Small intestine (tissue), 7 donors: ENCODE measurements around the gene POU2F3. TPM values are rescaled to one million over a fixed set of nuclear protein-coding genes. Genes with fewer than 3 reads are reported as not detected.
A peak's percentile ranks its signal among the peaks of the same experiment; 100 is the strongest.

Source experiments
- DNase-seq, 2 donors: peaks; one replicate each; pipeline versions ENCODE4 v3.0.0 to v3.0.0-alpha.2; 2013
- FAIRE-seq: peaks from 2 replicates; lab custom pipeline; 2012; peaks lifted over from hg19 to GRCh38; lab: Jason Lieb, UNC
- H3K27ac ChIP-seq, 3 donors: one replicate each; pipeline ENCODE4 v1.5.1; 2013; ENCODE audit warnings: low read length in 2 of 3, mild to moderate bottlenecking in 2 of 3, control low read depth in 1 of 3, inconsistent platforms in 1 of 3, low read depth in 1 of 3, moderate library complexity in 1 of 3
- H3K27me3 ChIP-seq, 3 donors: one replicate each; pipeline ENCODE4 v1.6.1; 2013; ENCODE audit warnings: low read length in 3 of 3, inconsistent platforms in 1 of 3; ENCODE audit not compliant: control insufficient read depth in 3 of 3, insufficient read depth in 3 of 3
- H3K36me3 ChIP-seq, 3 donors: one replicate each; pipeline ENCODE4 v1.6.1; 2013; ENCODE audit warnings: low read length in 3 of 3, inconsistent platforms in 1 of 3, low read depth in 1 of 3, mild to moderate bottlenecking in 1 of 3, moderate library complexity in 1 of 3; ENCODE audit not compliant: control insufficient read depth in 3 of 3, insufficient read depth in 2 of 3
- H3K4me1 ChIP-seq, 3 donors: one replicate each; pipeline ENCODE4 v1.6.1; 2013; ENCODE audit warnings: low read length in 2 of 3, inconsistent platforms in 1 of 3, low read depth in 1 of 3, mild to moderate bottlenecking in 1 of 3, moderate library complexity in 1 of 3; ENCODE audit not compliant: control insufficient read depth in 3 of 3, insufficient read depth in 2 of 3
- H3K4me3 ChIP-seq, 3 donors: one replicate each; pipeline ENCODE4 v1.5.1; 2013; ENCODE audit warnings: low read length in 3 of 3, control low read depth in 1 of 3, inconsistent platforms in 1 of 3, low read depth in 1 of 3, mild to moderate bottlenecking in 1 of 3, moderate library complexity in 1 of 3
- H3K9me3 ChIP-seq, 2 donors: one replicate each; pipeline ENCODE4 v1.6.1; 2013; ENCODE audit warnings: low read depth in 1 of 2, low read length in 1 of 2; ENCODE audit not compliant: control insufficient read depth in 2 of 2, insufficient read depth in 1 of 2
- WGBS, 3 donors: extraction: QIAGEN DNeasy Blood & Tissue Kit; methylation state at CpG; one replicate each; pipeline ENCODE4 v1.1.7; 2013; 5-methylcytosine and 5-hydroxymethylcytosine counted together
- polyA plus RNA-seq, 4 donors: library from polyadenylated mRNA; stranded (reverse) in 3 of 4; unstranded in 1 of 4; fragments of 200-250 nt in 3 of 4; fragments of 120-200 nt in 1 of 4; gene quantifications; one replicate each; pipeline versions ENCODE4 v1.2.1 to v1.2.3, GENCODE V29; 2013
- donor health status: healthy with polysubstance abuse.
- donor health status: control.
- donor health status: control.
- donor health status: Bipolar disorder and iron deficiency.
- donor health status: healthy.

The POU2F3 gene
- polyA plus RNA-seq, 4 donors: 1.0 to 1.6 (median 1.4) TPM

- no peak for FAIRE-seq
- H3K27me3 ChIP-seq: no peaks in the 10 kb centered on the region
- no peak overlapping the region for H3K4me3 ChIP-seq
- peaks cover 2 to 76% (median 15%) of the 10 kb centered on the region in 3 donors for H3K4me1 ChIP-seq
- peak overlapping the region; percentile 38 to 74 (median 67) for H3K27ac ChIP-seq
- peak in 1 of 2 donors; percentile 2 for DNase-seq
- H3K9me3 ChIP-seq: no peaks in the 10 kb centered on the region
- peaks cover 0 to 89% (median 0%) of the 10 kb centered on the region in 3 donors for H3K36me3 ChIP-seq
- WGBS, 3 donors: 58 to 60% (median 58%) methylated on average over 9 of the region's 9 CpGs
Measured at GRCh38 chr11:120219938-120220746, 19.8 kb upstream of the POU2F3 start.

- H3K27me3 ChIP-seq: no peaks in the 10 kb centered on the region
- no peak for DNase-seq
- H3K9me3 ChIP-seq: no peaks in the 10 kb centered on the region
- no peak for FAIRE-seq
- peaks cover 2 to 71% (median 15%) of the 10 kb centered on the region in 3 donors for H3K4me1 ChIP-seq
- no peak overlapping the region for H3K4me3 ChIP-seq
- 41 to 70% (median 43%) methylated on average over 4 of the region's 4 CpGs for WGBS, 3 donors
- peaks cover 0 to 89% (median 0%) of the 10 kb centered on the region in 3 donors for H3K36me3 ChIP-seq
- H3K27ac ChIP-seq: peak overlapping the region; percentile 38 to 74 (median 67)
Measured at GRCh38 chr11:120220747-120221037, 19.2 kb upstream of the POU2F3 start.

- Histone ChIP-seq H3K27me3 (no peaks in the 10 kb centered on the region), H3K4me1 (peaks cover 2 to 66% (median 15%) of the 10 kb centered on the region in 3 donors), H3K36me3 (peaks cover 0 to 89% (median 0%) of the 10 kb centered on the region in 3 donors), H3K9me3 (no peaks in the 10 kb centered on the region), H3K4me3 (no peak overlapping the region), H3K27ac (peak overlapping the region; percentile 67 to 74 (median 72))
- 71 to 93% (median 73%) methylated on average over 1 of the region's 1 CpG for WGBS, 3 donors
- FAIRE-seq (no peak), DNase-seq (peak; percentile 90 to 96)
Measured at GRCh38 chr11:120221115-120221752, 18.7 kb upstream of the POU2F3 start.

GRCh38 chr11:120222916-120223315, 17.0 kb upstream of the POU2F3 start:
- H3K9me3 ChIP-seq: no peaks in the 10 kb centered on the region
- WGBS, 3 donors: 83 to 87% (median 87%) methylated on average over 8 of the region's 8 CpGs
- H3K27me3 ChIP-seq: no peaks in the 10 kb centered on the region
- no peak overlapping the region for H3K27ac ChIP-seq
- FAIRE-seq (no peak), DNase-seq (no peak)
- H3K4me3 ChIP-seq: no peak overlapping the region
- peaks cover 2 to 55% (median 15%) of the 10 kb centered on the region in 3 donors for H3K4me1 ChIP-seq
- H3K36me3 ChIP-seq: peaks cover 0 to 90% (median 0%) of the 10 kb centered on the region in 3 donors

- DNase-seq (no peak), FAIRE-seq (no peak)
- H3K4me1 ChIP-seq: peaks cover 2 to 46% (median 13%) of the 10 kb centered on the region in 3 donors
- no peak overlapping the region for H3K4me3 ChIP-seq
- no peaks in the 10 kb centered on the region for H3K9me3 ChIP-seq
- WGBS, 3 donors: 0 to 25% (median 10%) methylated on average over 1 of the region's 1 CpG
- peaks cover 0 to 90% (median 0%) of the 10 kb centered on the region in 3 donors for H3K36me3 ChIP-seq
- H3K27me3 ChIP-seq: no peaks in the 10 kb centered on the region
- peak overlapping the region in 1 of 3 donors; percentile 34 for H3K27ac ChIP-seq
Measured at GRCh38 chr11:120223793-120224192, 16.1 kb upstream of the POU2F3 start.

GRCh38 chr11:120224361-120224760, 15.6 kb upstream of the POU2F3 start:
- Histone ChIP-seq H3K9me3 (no peaks in the 10 kb centered on the region), H3K27ac (peak overlapping the region in 2 of 3 donors; percentile 18 to 43), H3K27me3 (no peaks in the 10 kb centered on the region), H3K36me3 (peaks cover 0 to 90% (median 0%) of the 10 kb centered on the region in 3 donors), H3K4me1 (peaks cover 2 to 42% (median 10%) of the 10 kb centered on the region in 3 donors), H3K4me3 (no peak overlapping the region)
- no peak for DNase-seq
- no peak for FAIRE-seq
- WGBS, 3 donors: 66 to 80% (median 71%) methylated on average over 6 of the region's 6 CpGs

- H3K4me1 ChIP-seq: peaks cover 2 to 33% (median 9%) of the 10 kb centered on the region in 3 donors
- H3K4me3 ChIP-seq: no peak overlapping the region
- peak overlapping the region in 2 of 3 donors; percentile 18 to 43 for H3K27ac ChIP-seq
- peak in 1 of 2 donors; percentile 36 for DNase-seq
- 48 to 75% (median 63%) methylated on average over 21 to 22 of the region's 22 CpGs for WGBS, 3 donors
- no peaks in the 10 kb centered on the region for H3K27me3 ChIP-seq
- no peak for FAIRE-seq
- peaks cover 0 to 89% (median 0%) of the 10 kb centered on the region in 3 donors for H3K36me3 ChIP-seq
- no peaks in the 10 kb centered on the region for H3K9me3 ChIP-seq
Measured at GRCh38 chr11:120224972-120225909, 14.7 kb upstream of the POU2F3 start.

- 76 to 81% (median 79%) methylated on average over 5 of the region's 5 CpGs for WGBS, 3 donors
- no peak for DNase-seq
- FAIRE-seq: no peak
- Histone ChIP-seq H3K9me3 (no peaks in the 10 kb centered on the region), H3K27me3 (no peaks in the 10 kb centered on the region), H3K36me3 (peaks cover 0 to 90% (median 0%) of the 10 kb centered on the region in 3 donors), H3K27ac (no peak overlapping the region), H3K4me3 (no peak overlapping the region), H3K4me1 (peaks cover 0 to 24% (median 1%) of the 10 kb centered on the region in 3 donors)
Measured at GRCh38 chr11:120226242-120226641, 13.7 kb upstream of the POU2F3 start.
